Measurements from ENCODE around the gene MYO18B.

The MYO18B gene

DNA sequence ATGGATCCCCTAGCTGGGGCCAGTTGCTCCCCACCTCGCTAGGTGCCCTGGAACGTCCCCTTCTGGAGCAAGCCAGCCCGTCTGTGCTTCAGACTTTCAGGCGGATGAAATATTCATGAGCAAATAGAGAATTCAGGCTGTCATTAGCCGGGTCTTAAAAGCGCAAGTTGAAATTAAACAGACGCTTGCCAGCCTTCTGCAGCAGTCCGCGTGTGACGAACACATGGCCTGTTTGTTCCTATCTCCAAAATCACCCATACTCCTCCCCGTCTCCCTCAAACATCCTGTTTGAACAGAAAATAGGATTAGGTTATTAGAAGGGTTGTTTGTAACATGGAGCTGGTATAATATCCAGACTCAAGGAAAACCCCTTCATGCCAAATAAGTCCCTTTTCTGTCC lies 38.7 kb downstream of the MYO18B start:
- DNase-seq: no peak

DNA sequence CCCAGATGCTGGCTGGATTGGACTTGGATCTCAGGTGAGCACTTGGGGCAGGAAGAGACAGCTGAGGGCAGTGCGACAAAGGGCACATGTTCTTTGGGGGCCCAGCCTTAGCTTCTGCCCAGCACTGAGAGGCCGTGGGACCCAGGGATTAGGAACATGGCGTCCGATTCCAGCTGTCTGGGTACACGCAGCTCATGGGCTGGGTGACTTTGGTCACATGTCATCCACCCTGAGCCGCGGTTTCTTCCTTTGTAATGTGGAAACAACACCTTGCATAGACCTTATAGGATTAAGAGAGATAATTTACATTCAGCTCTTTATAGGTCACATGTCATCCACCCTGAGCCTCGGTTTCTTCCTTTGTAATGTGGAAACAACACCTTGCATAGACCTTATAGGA lies 39.8 kb downstream of the MYO18B start:
- no peak for DNase-seq

DNA sequence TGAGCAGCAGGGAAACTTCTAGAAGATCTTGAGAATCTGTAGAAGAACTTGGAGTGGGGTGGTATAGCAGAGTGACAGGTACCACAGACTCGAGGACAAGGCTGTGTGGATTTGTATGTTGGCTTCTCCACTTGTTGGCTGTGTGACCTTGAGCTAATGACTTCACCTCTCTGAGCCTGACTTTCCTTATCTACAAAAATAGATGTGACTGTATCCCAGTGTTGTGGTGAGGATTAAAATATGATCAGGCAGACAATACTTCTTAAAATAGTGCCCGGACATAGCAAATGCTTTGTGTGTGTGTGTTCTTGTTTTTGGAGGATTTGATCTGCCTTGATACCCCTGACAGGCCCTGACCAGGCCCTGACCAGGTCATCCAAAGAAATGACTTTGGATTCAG lies 40.8 kb downstream of the MYO18B start:
- DNase-seq: no peak

DNA sequence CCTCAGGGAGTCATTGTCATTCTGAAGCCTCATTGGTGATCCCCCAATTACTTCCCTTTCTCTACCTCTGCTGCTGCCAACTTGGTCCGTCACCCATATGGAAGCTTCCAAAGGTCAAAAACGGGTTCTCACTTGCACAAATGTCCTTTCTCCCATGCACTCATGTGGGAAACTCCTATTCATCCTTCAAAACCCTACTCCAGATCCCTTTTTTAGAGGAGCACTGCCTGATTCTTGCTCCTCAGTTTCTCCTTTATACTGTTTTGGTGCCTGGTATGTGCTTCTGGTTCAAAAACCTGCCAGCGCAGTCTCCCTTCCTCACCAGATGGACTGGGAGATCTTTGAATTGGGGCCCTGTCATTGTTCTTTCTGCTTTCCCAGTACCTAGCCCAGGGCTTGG lies 41.9 kb downstream of the MYO18B start:
- DNase-seq: no peak

DNA sequence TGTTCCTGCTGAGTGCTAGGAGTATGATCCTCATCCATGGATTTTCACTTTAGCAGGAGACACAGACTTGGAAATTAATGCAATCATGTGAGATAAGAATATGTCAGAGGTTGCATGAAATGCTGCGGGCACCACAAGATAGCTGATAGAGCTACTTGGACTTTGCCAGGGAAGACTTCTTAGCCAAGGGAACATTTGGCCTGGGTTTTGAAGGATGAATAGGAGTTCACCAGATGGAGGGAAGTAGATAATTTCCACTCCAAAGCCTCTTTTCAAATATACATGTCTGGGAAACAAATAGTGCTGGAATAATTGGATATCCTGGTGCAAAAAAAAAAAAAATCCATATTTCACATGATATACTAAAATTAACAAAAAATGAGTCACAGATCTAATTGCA lies 44.2 kb downstream of the MYO18B start:
- DNase-seq: no peak

DNA sequence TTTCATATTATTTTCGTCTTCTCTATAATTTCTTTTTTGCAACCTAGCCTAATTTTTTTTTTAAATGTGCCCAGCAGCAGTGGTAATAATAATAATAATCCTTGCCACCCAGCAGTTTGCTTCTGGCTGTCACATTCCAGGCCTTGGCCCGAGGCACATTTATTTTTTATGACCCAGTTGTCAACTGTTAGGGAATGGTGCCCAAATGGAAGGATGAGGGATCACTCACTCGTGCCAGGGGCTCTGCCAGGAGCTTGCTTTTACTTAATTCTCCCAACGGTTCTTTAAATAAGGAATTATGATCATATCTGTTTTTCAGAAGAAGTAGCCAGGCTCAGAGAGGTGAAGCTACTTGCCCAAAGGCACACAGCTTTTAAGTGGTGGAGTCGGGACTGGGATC lies 49.6 kb downstream of the MYO18B start:
- DNase-seq: no peak

DNA sequence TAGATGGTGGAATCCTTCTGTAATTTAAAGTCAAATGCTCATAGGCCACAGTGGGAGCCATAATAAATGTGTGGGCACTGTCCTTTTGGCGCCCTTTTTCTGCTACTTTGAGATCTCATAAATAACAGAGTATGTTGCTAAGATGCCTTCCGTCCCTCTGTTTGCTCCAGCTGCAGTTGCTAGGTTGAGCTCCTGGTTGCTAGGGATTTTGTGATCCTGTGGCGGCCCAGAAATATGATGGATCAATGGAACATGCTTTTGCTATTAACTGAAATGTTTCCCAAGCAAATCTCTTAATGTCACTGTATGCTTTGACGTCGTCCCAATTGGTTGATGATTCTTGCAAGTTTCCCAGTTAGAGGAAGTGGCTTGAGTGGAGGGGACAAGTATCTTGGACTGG lies 53.5 kb downstream of the MYO18B start:
- DNase-seq: no peak

DNA sequence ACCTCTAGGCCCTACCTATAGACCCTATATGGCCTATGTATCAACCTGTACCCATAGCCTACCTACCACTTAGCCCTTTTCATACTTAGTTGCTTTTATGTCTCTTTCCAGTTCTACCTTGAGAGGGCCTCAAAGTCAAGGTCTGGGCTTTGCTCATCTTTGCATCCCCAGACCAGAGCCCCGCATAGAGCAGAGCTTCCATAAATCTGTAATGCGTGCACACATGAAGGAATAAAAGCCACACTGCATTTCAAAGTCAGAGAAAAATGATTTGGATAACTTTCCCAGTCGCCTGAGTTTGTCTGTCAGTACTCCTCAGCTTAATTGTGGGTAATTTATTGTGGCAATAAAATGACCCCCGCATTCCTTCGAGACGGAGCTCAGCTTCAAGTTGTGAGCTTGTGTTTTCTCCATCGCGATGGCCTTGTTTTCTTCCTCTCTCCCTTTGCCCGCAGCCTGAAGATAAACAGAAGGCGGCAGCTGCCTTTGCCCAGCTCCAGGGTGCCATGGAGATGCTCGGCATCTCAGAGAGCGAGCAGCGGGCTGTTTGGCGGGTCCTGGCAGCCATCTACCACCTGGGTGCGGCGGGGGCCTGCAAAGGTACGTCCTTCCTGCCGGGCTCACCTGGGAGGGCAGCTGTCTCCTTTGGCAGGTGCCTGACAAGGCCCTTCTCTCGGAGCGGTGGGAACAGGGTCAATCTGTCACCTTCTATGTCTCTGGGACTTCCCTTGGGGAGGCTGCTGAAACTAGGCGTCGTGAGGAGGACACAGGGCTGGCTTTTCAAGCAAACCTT lies 55.7 kb downstream of the MYO18B start:
- DNase-seq: no peak

DNA sequence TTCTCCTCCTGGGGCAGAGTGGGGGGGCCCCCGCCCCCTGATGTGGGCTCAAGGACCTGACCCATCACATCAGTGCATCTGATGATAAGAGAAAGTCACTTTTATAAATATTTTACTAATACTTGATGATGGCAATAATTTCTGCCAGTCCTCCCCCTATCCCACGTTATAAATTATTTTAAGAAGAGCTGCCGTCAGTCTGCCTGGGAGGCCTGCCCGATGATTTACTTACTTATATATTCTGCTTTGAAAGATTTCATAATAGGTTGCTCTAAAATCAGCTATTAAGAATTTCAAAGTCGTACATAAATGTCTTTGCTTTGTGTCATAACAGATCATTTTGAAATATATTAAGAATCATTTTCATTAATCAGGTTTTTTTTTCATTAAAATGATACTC lies 58.8 kb downstream of the MYO18B start:
- DNase-seq: no peak

DNA sequence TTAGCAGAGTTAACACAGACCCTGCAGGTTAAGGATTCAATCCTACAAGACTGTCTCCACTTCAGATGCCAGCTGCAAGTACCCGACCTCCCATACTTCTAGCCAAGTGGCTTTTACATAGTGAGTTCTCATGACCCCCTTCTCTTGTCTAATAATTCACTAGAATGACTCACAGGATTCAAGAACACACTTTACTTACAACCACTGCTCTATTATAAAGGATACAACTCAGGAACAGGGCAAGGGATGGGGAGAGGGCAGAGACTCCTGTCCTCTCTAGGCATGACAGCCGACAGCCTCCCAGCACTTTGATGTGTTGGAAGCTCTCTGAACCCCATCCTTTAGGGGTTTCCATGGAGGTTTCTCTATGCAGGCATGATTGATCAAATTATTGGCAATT lies 60.0 kb downstream of the MYO18B start:
- DNase-seq: no peak

DNA sequence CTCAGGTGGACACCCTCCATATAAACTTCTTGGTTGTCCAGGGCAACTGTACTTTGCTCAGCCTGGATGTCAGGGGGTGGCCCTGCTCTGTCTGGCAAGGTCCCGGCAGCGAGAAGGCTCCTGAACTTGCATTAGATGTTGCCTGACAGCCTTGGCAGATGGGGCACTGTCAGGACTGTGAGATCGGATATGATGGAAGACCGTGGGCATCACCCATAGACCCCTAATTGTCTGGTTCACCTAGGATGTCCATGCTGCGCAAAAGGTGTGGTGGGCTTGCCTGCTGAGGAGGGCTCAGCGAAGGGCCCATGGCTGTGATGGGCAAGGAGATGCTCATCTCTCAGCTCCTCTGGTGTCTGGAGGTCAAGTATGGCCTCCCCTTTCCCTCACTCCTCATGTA lies 62.7 kb downstream of the MYO18B start:
- DNase-seq: no peak

DNA sequence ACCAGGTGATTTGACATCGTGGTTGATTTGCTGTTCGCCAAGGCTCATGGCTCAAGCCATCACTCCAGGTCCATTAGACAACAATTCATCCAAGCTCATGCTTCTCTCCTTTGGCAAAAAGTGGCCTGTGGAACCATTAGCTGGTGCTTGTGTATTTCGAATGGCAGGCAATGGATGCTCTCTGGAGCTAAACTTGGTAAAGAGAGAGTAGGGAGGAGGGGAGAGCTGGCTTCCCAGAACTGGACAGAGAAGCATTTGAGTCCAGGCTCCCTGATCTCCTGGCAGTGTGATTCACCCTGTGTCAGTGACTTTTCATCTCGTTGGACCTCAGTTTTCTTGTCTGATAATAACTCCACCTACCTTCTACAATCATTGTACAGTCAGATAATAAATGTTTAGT lies 64.6 kb downstream of the MYO18B start:
- DNase-seq: no peak

DNA sequence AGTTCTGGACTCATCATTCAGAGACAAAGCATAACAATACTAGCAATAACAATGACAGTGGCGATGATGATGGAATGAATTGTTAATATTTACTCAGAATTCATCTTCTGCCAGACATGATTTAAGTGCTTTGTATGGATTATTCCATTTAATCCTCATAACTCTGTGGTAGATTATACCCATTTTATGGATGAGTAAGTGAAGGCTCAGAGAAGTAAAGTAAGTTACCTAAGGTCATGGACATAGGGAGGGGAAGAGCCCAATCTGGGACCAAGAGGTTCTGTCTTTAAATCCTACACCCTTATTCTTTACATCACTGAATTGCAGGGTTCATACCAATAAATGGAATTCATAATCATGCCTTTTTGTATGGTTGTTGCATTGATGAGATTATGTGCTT lies 72.7 kb downstream of the MYO18B start:
- no peak for DNase-seq

DNA sequence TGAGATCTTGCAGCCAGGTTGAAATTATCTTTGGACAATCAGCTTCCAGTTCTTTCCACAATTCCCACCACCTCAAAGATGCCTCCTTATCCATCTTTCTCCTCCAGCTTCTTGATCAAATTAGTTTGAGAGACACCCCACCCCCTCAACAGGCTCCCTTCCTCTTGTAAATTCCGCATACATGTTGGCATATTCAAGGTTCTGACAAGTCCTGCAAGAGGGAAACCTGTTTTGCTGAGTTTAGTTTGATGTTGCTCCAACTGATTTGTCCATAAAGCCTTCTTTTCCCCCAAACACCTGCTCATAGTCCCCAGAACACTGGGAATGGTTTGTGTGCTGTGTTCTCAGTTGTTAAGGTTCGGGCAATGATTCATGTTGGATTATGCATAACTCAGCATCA lies 73.6 kb downstream of the MYO18B start:
- no peak for DNase-seq

DNA sequence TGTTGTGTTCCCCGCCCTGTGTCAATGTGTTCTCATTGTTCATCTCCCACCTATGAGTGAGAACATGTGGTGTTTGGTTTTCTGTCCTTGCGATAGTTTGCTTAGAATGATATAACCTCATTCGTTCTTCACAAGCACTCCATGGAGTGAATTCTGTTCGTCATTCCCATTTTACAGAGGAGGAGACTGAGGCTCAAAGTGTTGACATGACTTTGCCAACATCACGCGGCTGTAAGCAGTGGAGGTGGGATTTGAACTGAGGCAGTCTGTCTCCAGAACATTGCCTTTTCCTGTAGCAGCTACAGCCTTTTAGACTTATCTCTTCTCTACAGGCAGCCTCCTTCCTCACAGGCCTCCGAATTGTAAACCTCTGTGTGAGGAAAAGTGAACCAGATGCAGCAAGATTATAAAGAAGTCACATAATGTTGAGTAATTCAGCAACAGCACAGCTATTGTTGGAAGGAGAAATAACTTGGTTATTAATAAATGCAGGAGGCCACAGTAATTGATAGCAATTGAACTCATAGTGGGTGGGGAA lies 74.6 kb downstream of the MYO18B start:
- no peak for DNase-seq

DNA sequence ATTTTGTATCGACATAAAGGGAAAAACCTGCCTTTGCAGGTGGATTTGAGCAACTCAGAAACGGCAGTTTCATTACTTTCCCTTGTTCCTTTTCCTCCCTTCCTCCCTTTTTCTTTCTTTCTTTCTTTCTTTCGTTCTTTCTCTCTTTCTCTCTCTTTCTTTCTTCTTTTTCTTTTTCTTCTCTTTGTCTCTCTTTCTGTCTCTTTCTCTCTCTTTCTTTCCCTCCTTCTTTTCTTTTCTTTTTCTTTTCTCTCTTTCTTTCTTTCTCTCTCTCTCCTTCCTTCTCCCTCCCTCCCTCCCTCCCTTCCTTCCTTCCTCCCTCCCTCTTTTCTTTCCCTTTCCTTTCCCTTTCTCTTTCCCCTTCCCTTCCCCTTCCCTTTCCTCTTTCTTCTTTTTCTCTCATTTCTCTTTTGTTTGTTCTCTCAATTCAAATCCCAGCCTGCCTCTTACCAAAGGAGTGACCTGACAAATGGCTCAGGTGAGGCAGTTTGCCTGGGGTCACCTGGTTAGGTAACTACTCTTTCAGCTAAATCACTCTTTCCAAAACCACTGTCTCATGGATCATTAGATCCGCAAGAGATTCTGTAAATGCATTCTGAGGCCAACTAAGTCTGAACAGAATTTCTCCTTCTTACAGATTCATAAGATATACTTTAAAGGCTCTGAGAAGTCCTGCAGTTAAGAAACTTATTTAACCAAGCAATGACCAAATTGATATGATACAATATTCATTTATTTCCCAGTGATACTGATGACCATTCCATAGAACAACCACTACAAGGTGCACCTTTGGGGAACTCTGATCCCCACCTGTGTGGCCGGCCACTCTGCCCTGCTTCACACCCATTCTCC lies 75.3 kb downstream of the MYO18B start:
- DNase-seq: no peak

DNA sequence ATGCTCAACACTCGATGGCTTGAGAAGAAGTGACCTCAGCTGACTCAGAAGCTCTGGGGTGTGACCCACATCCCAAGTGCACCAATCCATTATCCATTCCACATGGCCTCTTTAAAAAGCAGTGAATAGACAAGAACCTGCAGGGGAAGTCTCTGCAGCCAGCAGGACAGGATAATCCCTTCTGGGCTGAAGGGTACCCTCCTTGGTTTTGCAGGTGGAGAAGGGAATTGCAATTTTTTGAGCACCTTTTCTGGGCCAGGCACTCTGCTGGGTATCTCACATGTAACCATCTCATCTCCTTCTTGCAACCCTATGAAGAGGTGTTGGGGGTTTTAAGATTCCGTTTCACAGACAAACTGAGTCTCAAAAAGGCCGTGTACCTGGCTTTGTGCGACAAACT lies 76.6 kb downstream of the MYO18B start:
- DNase-seq: no peak

DNA sequence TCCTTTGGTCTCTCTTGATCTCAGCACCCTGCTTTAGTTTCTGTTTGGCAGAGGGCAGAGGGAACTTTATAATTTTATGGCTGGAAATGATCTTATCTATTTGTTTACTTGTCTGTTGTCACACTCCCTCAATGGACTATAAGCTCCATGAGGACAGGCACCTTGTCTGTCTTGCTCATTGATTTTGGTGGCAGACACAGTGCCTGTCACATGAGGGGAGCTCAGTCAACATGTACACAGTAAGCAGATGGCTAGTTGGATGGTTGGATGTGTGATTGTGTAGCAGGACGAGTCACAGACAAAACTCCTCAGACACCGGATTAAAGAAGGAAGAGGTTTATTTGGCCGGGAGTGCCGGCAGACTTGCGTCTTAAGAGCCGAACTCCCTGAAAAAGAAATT lies 80.4 kb downstream of the MYO18B start:
- DNase-seq: no peak

DNA sequence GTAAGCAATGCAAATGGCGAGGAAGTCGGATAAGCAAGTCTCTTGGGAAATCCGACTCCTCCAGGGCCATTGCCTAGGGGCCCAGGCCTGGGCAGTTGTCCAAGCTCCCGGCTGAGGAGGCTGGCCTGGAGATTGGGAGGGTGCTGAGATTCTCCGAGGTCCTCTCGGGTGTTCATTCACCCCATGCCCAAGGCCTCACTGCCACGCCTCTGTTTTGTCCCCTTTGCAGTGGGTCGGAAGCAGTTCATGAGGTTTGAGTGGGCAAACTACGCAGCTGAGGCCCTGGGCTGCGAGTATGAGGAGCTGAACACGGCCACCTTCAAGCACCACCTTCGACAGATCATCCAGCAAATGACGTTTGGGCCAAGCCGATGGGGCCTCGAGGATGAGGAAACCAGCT lies 81.3 kb downstream of the MYO18B start:
- DNase-seq: no peak

DNA sequence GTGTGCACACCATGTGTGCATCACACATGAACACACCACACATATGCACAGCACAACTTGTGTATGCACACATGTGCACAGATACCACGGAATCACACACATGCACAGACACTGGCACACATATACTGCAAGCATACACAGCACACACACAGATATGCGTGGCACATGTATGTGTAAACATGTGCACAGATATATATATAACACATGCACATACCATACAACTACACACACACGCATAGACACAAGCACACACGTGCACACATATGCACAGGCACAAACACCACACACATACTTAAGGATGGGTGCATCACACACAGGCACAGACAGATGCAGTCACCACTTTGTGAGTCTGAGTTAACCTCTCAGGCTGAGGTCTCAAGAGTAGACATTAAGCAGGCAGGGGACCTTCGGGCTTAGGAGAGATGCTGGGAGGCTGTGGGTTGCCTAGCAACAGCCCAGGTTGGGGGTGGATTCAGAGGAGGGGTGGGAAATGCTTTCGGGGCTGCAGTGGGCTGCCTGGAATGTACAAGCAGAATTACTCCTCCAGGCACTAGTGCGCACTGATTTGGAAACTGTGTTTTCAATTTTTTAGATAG lies 82.9 kb downstream of the MYO18B start:
- no peak for DNase-seq

DNA sequence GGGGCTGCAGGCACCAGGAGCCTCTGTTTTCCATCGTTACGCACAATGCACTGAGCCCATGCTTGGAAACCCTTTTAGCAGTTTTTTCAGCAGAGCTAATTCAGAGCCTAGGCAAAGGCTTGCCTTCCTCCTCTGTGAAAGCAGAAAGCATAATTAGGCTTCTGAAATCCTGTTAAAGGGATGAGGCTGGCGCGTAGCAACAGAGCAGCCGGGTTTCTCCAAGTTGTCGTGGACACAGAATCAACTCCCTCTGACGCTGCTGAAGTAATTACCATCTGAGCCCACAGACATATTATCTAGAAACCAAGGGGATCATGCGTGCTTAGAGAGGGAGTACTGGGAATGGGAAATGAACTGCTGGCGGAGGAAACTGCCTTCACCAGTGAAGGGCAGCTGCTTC lies 85.4 kb downstream of the MYO18B start:
- no peak for DNase-seq

DNA sequence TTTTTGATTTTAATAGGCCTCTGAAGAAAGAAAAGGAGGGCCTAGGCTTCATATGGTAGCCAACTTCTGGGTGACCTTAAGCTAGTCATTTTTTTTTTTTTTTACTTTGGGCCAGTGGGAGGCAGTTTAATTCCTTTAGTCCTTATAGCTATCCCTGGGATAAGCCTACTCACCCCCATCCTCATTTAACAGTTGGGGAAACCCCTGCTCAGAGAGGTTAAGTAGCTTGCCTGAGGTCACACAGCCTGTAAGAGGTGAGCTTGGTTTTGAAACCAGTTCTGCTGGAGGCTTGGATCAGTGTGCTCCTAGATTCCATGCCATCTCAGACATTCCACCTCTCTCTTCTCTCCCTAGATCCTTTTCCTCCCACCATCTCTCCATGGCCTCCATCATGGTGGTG lies 86.4 kb downstream of the MYO18B start:
- DNase-seq: no peak

DNA sequence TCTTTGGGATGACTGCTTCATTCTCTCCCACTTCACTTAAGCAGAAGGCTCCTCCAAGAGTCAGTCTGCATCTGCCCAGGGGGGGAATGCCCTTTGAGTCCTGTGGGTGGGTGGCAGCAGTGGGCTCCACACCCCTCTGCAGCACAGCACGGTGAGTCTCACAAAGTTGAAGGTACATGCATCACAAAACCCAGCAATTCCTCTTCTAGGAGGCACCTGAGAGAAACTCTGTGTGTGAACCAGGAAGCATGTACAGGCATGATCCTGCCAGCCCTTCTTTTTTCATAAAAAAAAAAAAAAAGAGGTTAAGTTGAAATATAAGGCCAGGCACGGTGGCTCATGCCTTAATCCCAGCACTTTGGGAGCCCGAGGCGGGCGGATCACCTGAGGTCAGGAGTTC lies 87.2 kb downstream of the MYO18B start:
- DNase-seq: no peak

Measured in central memory CD4-positive, alpha-beta T cell (primary cell).